Activated T-cell treated with anti-CD3 and anti-CD28 coated beads, Interleukin-2, amount 50 U/mL, for 4 hours (primary cell): Measurements from ENCODE around the gene CCDC74A. TPM values are rescaled to one million over a fixed set of nuclear protein-coding genes. Genes with fewer than 3 reads are reported as not detected.
A peak's percentile ranks its signal among the peaks of the same experiment; 100 is the strongest.
"Not testable (repeated sequence)": the region's sequence is repeated elsewhere in the genome, so short reads cannot be mapped to it uniquely, and the experiment has no call there.

Experiments
- ATAC-seq, 2 donors: fragments of 200-7000 bp; cut with Tn5 transposase; one replicate each; pipeline ENCODE4 v1.10.0; 2021
- DNase-seq: peaks from one replicate; pipeline ENCODE4 v3.0.0-alpha.2; 2020
- H3K27me3 Mint-ChIP-seq: one replicate; pipeline ENCODE4 v1.8.0; 2021; ENCODE audit warnings: low read depth, mixed read lengths
- H3K36me3 Mint-ChIP-seq: one replicate; pipeline ENCODE4 v1.8.0; 2022; ENCODE audit warnings: mixed read lengths; ENCODE audit not compliant: insufficient read depth
- H3K4me1 Mint-ChIP-seq: one replicate; pipeline ENCODE4 v1.8.0; 2021; ENCODE audit warnings: low read depth, mixed read lengths
- H3K4me3 Mint-ChIP-seq: one replicate; pipeline ENCODE4 v1.8.0; 2021; ENCODE audit warnings: mild to moderate bottlenecking, moderate library complexity, mixed read lengths
- H3K9me3 Mint-ChIP-seq: one replicate; pipeline ENCODE4 v1.8.0; 2021; ENCODE audit warnings: mixed read lengths
- total RNA-seq, 3 donors: library from RNA; stranded (reverse); gene quantifications; one replicate each; pipeline ENCODE4 v1.2.1, GENCODE V29; 2021

CCDC74A gene
- total RNA-seq, 3 donors from 2014 or later: 0.90 to 1.2 (median 1.0) TPM

DNA sequence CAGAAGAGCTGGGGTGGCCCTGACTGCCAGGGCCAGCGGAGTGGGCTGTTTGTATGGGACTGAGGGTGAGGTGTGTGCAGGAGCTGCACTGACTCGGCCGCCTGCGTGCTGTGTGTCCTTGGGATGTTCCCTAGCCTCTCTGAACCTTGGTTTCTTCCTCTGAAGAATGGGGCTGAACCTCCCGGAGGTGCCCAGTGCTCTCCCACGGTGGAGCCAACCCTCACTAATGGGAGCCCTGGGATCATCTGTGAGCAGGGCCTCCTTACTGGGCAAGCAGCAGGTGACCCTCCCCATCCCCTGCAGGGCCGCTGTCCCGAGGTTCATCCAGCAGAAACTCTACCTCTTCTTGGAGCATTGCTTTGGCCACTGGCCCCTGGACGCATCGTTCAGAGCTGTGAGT lies 11.7 kb upstream of the CCDC74A start:
- Mint-ChIP-seq H3K9me3 (no peaks in the 10 kb centered on the region), H3K4me1 (peaks cover 2% of the 10 kb centered on the region), H3K36me3 (peaks cover 9% of the 10 kb centered on the region), H3K4me3 (no peak overlapping the region), H3K27me3 (no peaks in the 10 kb centered on the region)
- no peak for ATAC-seq
- DNase-seq: no peak

DNA sequence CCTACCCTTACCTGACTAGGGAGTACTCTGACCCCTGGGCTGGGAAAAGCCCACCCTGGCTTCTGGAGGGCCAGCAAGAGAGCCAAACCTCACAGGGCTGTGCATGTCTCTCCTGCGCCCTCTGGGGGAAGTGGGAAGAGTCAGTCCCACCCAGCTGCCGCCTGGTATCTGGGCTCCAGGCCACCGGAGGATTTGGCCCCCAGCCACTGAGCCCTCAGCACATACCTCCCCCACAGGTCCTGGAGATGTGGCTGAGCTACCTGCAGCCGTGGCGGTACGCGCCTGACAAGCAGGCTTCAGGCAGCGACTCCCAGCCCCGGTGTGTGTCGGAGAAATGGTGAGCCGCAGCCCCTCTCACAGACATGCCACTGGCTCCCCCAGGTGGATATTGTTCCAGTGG lies 11.1 kb upstream of the CCDC74A start:
- H3K27me3 Mint-ChIP-seq, H3K36me3 Mint-ChIP-seq, DNase-seq, H3K4me3 Mint-ChIP-seq, ATAC-seq, H3K4me1 Mint-ChIP-seq, H3K9me3 Mint-ChIP-seq: not testable (repeated sequence)

DNA sequence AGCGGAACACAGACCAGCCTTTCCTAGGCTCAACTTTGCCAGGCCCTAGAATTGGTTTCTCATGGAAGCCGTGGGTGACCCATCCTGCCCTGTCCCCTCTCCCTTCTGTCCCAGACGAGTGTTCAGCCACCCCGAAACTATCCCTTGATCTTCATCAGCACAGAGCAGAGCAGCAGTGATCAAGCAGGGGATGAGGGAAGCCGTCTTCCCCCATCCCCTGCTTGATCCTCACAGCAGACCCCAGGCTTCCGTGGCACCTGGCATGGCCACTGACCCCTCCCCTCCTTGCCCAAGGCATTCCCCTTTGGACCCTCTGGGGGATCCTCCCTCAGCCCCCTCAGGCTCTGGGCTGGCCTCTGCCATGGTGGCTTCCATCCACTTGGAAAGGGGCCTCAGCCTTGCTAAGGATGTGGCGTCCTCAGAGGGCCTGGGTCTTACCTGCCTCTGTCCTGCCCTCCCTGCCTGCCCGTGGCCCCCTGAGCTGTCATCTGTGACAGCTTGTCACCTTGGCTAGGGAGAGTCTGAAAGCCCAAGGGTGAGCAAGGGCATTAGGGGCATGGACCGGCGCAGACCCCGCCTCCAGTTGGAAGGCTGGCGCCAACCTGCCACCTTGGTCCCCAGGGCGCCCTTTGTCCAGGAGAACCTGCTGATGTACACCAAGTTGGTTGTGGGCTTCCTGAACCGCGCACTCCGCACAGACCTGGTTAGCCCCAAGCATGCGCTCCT lies 10.4 kb upstream of the CCDC74A start:
- H3K36me3 Mint-ChIP-seq: peaks cover 9% of the 10 kb centered on the region
- no peak for ATAC-seq
- no peaks in the 10 kb centered on the region for H3K27me3 Mint-ChIP-seq
- DNase-seq: no peak
- H3K9me3 Mint-ChIP-seq: no peaks in the 10 kb centered on the region
- H3K4me1 Mint-ChIP-seq: peaks cover 2% of the 10 kb centered on the region
- H3K4me3 Mint-ChIP-seq: no peak overlapping the region

DNA sequence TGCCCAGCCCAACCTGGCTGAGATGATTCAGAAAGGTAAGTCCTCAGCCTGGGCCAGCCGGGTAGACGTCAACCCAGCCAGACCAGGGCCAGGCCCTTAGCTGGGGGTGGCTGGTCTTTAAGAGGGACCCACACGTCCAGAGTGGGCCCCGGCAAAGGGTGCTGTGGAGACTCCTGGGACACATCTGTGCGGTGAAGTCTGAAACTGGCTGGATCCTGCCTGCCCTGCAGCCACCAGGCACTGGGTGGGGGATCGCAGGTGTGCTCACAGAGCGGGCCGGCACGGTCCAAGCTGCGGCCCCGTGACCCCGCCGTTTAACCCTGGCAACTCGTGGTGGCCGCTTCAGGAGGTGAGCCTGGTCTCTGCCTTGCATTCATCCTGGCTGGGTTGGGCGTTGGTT lies 9.8 kb upstream of the CCDC74A start:
- H3K9me3 Mint-ChIP-seq, H3K36me3 Mint-ChIP-seq, H3K4me3 Mint-ChIP-seq, DNase-seq, H3K27me3 Mint-ChIP-seq, H3K4me1 Mint-ChIP-seq, ATAC-seq: not testable (repeated sequence)

DNA sequence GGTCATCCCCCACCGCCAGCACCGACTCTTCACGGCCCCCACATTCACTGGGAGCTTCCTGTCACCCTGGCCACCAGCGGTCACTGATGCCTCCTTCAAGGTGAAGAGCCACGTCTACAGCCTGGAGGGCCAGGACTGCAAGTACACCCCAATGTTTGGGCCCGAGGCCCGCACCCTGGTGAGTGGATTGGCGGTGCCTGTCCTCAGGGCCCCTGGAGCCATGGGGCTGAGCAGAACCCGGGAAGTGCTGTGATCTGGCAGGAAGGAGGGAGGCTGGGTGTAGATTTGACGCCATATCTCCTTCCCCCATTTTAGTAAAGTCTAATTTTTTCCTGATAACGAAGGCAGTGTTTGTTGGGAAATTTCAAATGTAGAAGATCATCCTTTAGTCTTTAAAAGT lies 9.2 kb upstream of the CCDC74A start:
- not testable (repeated sequence) for H3K4me3 Mint-ChIP-seq, DNase-seq, H3K27me3 Mint-ChIP-seq, ATAC-seq, H3K4me1 Mint-ChIP-seq, H3K36me3 Mint-ChIP-seq, H3K9me3 Mint-ChIP-seq

DNA sequence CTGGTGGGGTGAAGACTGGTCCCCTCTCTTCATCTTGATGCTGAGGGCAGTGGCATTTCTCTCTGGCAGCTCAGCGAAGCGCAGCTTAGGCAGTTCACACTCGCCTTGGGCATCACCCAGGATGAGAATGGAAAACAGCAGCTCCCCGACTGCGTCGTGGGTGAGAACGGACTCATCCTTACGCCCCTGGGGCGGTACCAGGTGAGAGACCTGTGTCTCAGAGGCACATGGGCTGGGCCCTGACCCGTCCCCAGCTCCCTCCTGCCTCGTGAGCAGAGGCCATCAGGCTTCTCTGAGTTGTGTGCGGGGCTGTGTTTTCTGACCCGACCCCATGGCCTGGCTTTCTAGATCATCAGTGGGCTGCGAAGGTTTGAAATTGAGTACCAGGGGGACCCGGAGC lies 8.2 kb upstream of the CCDC74A start:
- Mint-ChIP-seq H3K36me3 (peaks cover 7% of the 10 kb centered on the region), H3K9me3 (no peaks in the 10 kb centered on the region), H3K4me3 (no peak overlapping the region), H3K27me3 (no peaks in the 10 kb centered on the region), H3K4me1 (no peaks in the 10 kb centered on the region)
- ATAC-seq: no peak
- DNase-seq: no peak

DNA sequence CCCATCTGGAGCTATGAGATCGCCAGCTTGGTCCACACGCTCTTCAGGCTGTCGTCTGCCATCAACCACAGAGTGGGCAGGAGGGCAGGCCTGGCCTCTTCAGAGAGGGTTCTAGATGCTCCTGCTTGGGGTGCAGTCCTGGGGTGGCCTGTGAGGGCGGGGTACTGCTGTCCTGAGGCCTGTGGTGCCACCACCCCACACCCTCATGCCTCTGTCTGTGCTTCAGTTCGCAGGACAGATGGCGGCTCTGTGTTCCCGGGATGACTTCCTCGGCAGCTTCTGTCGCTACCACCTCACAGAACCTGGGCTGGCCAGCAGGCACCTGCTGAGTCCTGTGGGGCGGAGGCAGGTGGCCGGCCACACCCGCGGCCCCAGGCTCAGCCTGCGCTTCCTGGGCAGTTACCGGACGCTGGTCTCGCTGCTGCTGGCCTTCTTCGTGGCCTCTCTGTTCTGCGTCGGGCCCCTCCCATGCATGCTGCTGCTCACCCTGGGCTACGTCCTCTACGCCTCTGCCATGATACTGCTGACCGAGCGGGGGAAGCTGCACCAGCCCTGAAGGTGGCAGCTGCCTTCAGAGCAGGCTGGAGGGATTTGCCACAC lies 7.7 kb upstream of the CCDC74A start:
- not testable (repeated sequence) for H3K4me3 Mint-ChIP-seq, DNase-seq, H3K27me3 Mint-ChIP-seq, H3K36me3 Mint-ChIP-seq, ATAC-seq, H3K9me3 Mint-ChIP-seq, H3K4me1 Mint-ChIP-seq

DNA sequence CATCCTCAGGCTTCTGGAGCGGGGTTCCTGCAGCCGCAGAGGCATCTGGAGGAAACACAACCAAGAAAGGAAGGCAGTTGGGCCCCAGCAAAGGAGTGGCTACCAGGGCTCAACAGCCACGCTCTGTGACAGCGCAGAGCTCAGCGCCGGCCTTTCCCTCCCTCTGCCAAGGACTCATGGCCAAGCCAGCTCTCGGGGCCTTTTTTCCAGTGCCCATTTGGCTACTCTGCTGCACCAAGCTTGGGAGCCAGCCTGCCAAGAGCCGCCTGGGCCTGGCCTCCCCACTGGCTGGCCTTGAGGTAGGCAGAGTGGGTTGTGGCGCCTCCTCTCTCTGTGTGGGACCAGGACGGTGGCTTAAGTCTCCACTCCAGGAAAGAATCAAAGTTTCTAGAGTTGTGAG lies 7.2 kb upstream of the CCDC74A start:
- DNase-seq (no peak), ATAC-seq (no peak)
- Mint-ChIP-seq H3K4me1 (no peaks in the 10 kb centered on the region), H3K9me3 (no peaks in the 10 kb centered on the region), H3K36me3 (peaks cover 7% of the 10 kb centered on the region), H3K27me3 (no peaks in the 10 kb centered on the region), H3K4me3 (no peak overlapping the region)

DNA sequence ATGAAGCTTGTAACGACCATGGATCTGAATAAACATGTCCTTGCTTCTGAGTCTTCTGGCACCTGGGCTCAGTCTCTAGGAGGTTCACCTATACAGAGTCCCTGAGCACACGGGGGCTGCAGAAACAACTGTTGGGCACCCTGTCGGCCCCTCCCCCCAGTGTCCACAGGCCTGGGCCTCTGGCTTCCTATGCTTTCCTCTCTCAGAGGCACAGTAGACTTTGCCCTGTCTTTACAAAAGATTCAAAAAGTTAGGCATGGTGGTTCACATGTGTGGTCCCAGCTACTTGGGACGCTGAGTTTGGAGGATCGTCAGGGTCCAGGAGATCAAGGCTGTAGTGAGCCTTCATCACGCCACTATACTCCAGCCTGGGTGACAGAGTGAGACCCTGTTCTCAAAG lies 6.2 kb upstream of the CCDC74A start:
- not testable (repeated sequence) for H3K27me3 Mint-ChIP-seq, H3K36me3 Mint-ChIP-seq, H3K4me1 Mint-ChIP-seq, H3K4me3 Mint-ChIP-seq, ATAC-seq, H3K9me3 Mint-ChIP-seq, DNase-seq

DNA sequence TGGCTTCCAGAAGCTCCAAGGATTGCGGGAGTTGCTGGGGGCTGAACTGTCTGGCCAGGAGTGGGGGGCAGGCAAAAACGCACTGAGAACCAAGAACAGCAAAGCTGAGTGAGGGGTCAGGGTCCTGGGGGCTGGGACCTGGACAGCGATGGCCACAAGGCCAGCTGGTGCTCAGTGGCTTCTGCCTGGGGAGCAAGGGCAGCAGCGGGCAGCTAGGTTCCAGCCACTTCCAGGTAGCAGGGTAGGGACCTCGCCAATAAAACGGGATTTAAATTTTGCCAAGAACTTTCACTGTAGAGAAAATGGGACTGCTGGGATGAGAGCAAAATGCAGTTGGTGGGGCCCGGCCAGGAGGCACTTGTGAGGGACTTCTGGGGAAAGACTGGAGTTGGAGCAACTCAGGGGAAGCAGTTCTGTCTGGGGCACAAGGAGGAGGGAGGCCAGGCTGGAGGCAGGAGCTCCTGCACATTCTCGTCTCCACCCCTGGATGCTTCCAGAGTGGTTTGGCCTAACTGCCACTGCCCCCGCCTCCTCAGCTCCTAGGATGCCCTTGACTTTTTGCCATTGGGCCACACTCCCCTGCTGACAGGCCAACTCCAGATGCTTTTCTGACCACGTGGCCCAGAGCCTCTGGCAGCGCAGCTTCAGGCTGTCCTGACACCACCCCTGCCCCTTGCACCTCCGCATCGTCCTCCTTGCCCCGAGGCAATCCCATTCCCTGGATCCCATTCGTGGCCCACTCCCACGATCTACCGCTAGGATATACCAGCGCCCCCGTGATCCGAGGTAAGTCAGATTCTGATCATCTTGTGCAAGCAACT lies 5.5 kb upstream of the CCDC74A start:
- Mint-ChIP-seq H3K4me1 (peaks cover 4% of the 10 kb centered on the region), H3K4me3 (no peak overlapping the region), H3K36me3 (peaks cover 4% of the 10 kb centered on the region), H3K27me3 (no peaks in the 10 kb centered on the region), H3K9me3 (no peaks in the 10 kb centered on the region)
- DNase-seq (no peak), ATAC-seq (no peak)

DNA sequence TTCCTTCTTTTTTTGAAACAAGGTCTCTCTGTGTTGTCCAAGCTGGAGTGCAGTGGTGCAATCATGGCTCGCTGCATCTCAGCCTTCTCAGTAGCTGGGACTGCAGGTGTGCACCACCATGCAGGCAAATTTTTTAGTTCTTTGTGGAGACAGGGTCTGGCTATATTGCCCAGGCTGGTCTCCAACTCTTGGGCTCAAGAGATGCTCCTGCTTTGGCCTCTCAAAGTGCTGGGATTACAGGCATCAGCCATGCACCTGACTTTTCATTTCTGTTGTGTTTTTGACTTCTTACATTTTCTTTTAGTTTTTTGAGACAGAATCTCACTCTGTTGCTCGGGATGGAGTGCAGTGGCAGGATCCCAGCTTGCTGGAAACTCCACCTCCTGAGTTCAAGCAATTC lies 2.4 kb upstream of the CCDC74A start:
- not testable (repeated sequence) for H3K36me3 Mint-ChIP-seq, ATAC-seq, H3K9me3 Mint-ChIP-seq, DNase-seq, H3K4me3 Mint-ChIP-seq, H3K27me3 Mint-ChIP-seq
- peaks cover 14% of the 10 kb centered on the region for H3K4me1 Mint-ChIP-seq

DNA sequence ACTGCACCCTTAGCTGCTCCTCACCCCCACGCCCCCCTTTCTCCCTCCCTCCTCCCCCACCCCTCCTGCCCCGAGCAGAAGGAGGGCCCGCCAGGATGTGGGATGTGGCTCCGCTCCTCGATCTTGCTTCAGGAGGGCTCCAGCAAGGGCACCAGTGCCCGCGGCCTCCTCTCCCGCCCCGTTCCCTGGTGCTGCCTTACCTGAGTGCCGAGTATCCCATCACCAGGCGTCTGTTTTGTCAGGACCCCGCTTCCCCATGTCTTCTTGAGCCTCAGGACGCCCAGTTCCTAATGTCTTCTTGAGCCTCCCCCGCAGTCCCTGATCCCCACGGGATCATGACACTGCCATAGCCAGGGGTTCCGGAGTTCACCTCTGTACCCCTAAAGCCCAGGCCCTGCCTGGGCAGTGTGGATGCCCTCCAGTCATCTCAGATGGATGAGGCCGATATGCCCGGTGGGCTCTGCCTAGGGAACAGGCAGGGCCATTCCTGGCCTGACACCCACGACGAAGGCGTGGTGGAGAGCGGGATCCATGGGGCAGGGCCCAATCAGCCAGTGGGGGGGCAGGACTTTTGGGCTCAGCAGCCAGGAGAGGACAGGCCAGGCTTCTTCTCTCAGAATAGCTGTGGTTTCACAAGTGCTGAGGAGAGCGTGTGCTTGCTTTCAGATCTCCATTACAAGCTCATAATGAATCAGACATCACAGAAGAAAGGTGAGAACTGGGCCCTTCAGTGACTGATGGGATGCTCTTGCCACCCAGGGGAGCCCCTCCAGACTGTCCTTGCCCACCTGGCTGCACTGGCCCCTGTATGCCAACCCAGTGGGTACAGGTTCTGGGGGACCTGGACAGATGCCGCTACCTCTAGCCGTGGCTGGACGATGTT lies 1.5 kb downstream of the CCDC74A start:
- H3K9me3 Mint-ChIP-seq, DNase-seq, H3K27me3 Mint-ChIP-seq, H3K36me3 Mint-ChIP-seq: not testable (repeated sequence)
- peak in 1 of 2 donors; percentile 1 for ATAC-seq
- Mint-ChIP-seq H3K4me1 (peaks cover 14% of the 10 kb centered on the region), H3K4me3 (peak overlapping the region; percentile 60)

DNA sequence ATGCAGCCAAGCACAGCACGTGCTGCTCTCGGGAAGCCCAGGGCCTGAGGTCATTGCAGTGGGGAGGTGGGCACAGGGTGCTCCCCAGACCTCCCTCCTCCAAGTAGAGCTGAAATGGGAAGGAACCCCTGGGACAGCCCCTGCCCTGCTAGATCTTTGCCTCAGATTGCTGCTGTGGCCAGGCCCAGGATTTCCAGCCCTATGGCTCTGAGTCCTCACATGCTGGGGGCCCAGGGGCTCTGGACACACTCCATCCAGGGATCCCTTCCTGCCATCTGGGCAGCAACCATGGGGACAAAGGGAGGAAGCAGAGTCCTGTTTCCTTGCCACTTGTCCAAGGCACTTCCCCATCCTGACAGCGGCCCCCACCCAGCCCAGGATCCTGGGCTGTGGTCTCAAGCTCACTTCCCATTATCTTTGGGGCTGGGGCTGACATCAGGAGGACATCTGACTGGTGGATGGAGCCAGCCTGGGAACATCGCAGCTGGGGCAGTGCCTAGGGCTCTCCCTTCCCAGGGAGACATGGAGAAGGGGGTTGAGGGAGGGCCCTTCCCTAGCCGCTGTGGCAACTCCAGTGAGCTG lies 2.3 kb downstream of the CCDC74A start:
- not testable (repeated sequence) for H3K9me3 Mint-ChIP-seq, H3K36me3 Mint-ChIP-seq, ATAC-seq, DNase-seq, H3K27me3 Mint-ChIP-seq
- peak overlapping the region; percentile 60 for H3K4me3 Mint-ChIP-seq
- peaks cover 14% of the 10 kb centered on the region for H3K4me1 Mint-ChIP-seq
